Panc1 (cell line): ENCODE measurements around the gene CEP78. TPM values are rescaled to one million over a fixed set of nuclear protein-coding genes. Genes with fewer than 3 reads are reported as not detected.

Source experiments
- ATAC-seq: fragments of 200-7000 bp; cut with Tn5 transposase; 2 replicates; pipeline ENCODE4 v1.9.1; 2020; ENCODE audit warnings: mild to moderate bottlenecking, moderate library complexity
- BruUV-seq: library from RNA; stranded (reverse); fragments of 400-500 nt; replicated peaks from 2 replicates; lab custom pipeline; 2021; lab: Mats Ljungman, UMichigan
- CTCF ChIA-PET: fragments of 300-600 bp; sonication (Branson Sonifier 250); formaldehyde crosslinking; loops from one replicate; lab custom pipeline; 2022; ENCODE audit warnings: antibody characterized with exemption; lab: Charles Lee
- POLR2A ChIA-PET: fragments of 300-600 bp; sonication (Branson Sonifier 250); formaldehyde crosslinking; loops from one replicate; lab custom pipeline; 2022; ENCODE audit warnings: antibody characterized with exemption; lab: Charles Lee
- DNase-seq: peaks from one replicate; pipeline ENCODE4 v3.0.0-alpha.2; 2010; ENCODE audit warnings: low read depth, low spot score
- H3K27ac ChIP-seq: 2 replicates; pipeline ENCODE4 v1.5.1; 2011; ENCODE audit warnings: mild to moderate bottlenecking, low read length, inconsistent platforms
- H3K27me3 ChIP-seq: fragments of 200-500 bp; sonication (Bioruptor generic); 2 replicates; pipeline ENCODE4 v1.6.0; 2014; ENCODE audit warnings: low read length, inconsistent platforms; ENCODE audit not compliant: control insufficient read depth, insufficient read depth
- H3K36me3 ChIP-seq: fragments of 200-500 bp; sonication (Bioruptor generic); 2 replicates; pipeline ENCODE4 v1.5.1; 2014; ENCODE audit warnings: inconsistent platforms, mild to moderate bottlenecking, low read length, moderate library complexity; ENCODE audit not compliant: control insufficient read depth, insufficient read depth
- H3K4me1 ChIP-seq: 2 replicates; pipeline ENCODE4 v1.5.1; 2011; ENCODE audit warnings: inconsistent platforms, mild to moderate bottlenecking, low read length, moderate library complexity; ENCODE audit not compliant: control insufficient read depth, insufficient read depth
- H3K4me3 ChIP-seq, 2 experiments: 2 replicates each; pipeline ENCODE4 v1.5.1; 2011 to 2012; ENCODE audit warnings: low read depth in 2 of 2, low read length in 2 of 2, mild to moderate bottlenecking in 2 of 2, inconsistent platforms in 1 of 2, moderate library complexity in 1 of 2
- H3K9me3 ChIP-seq: fragments of 200-500 bp; sonication (Bioruptor generic); 2 replicates; pipeline ENCODE4 v1.5.1; 2014; ENCODE audit warnings: low read depth, mild to moderate bottlenecking, inconsistent platforms, low read length, moderate library complexity; ENCODE audit not compliant: control insufficient read depth, insufficient read depth
- SIN3A ChIP-seq: IDR thresholded peaks from 2 replicates; pipeline ENCODE4 v1.6.1; 2012; ENCODE audit warnings: low read depth, mild to moderate bottlenecking, low read length, moderate library complexity, borderline replicate concordance; ENCODE audit not compliant: insufficient read depth
- in situ Hi-C: cut with HindIII; loops from 2 replicates; pipeline ENCODE4 v1.10.0; 2016; ENCODE audit warnings: low sequenced_read_pairs, low pct_unique_long_range_greater_than_20kb
- intact Hi-C: fragments of 100-400 bp; cut with micrococcal nuclease; formaldehyde crosslinking; loops from one replicate; pipeline ENCODE4 v1.10.0; 2022; ENCODE audit not compliant: unreplicated experiment
- total RNA-seq: library from RNA; stranded (reverse); gene quantifications from one replicate; pipeline ENCODE4 v1.2.1, GENCODE V29; 2021; ENCODE audit not compliant: unreplicated experiment
- TF ChIP-seq, protein P1 (sequence below): fragments of 450-650 bp; IDR thresholded peaks from 2 replicates; pipeline ENCODE4 v1.5.1; 2017; ENCODE audit warnings: mild to moderate bottlenecking
- TF ChIP-seq, protein P2 (sequence below), 2 experiments: IDR thresholded peaks; 2 replicates each; pipeline ENCODE4 v1.6.1; 2011 to 2012; ENCODE audit warnings: low read depth in 2 of 2, control low read depth in 1 of 2, low read length in 1 of 2, mild to moderate bottlenecking in 1 of 2, moderate library complexity in 1 of 2; ENCODE audit not compliant: insufficient read depth in 1 of 2

Gene CEP78
- total RNA-seq, 1 experiment from 2014 or later: 25.2 TPM

DNA sequence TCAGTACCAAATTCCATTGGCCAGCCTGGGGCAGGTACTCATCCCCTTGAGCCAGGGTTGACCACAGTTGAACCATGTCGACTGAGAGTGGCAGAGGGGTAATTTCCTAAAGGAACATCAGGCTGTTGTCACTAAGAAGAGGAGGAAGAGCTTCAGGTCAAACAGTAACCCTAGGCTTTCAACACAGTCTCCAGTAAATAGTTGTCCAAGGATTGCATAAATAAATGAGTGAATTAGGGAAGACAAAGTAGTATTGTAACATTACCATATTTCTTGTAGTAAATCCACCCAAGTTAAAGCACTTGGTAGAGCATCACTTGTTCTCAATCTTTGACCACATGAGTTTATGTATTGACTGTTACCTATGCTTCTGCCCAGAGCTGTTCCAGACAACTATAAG lies 68.5 kb downstream of the CEP78 start:
- intact Hi-C loops: no loop called here
- BruUV-seq: no TSS peak
- no peak for DNase-seq
- Histone ChIP-seq H3K36me3 (peaks cover 38% of the 10 kb centered on the region), H3K4me1 (0 out of 2 replicates have a peak, but pooled peaks cover 2% of the 10 kb centered on the region), H3K27me3 (no peaks in the 10 kb centered on the region), H3K4me3 (no peak overlapping the region), H3K27ac (no peak overlapping the region), H3K9me3 (no peaks in the 10 kb centered on the region)
- ChIA-PET POLR2A (no interaction called here), CTCF (no interaction called here)
- in situ Hi-C loops: no loop called here
- ATAC-seq: no peak
- TF ChIP-seq SIN3A: no peak
- TF ChIP-seq, protein P1, sequence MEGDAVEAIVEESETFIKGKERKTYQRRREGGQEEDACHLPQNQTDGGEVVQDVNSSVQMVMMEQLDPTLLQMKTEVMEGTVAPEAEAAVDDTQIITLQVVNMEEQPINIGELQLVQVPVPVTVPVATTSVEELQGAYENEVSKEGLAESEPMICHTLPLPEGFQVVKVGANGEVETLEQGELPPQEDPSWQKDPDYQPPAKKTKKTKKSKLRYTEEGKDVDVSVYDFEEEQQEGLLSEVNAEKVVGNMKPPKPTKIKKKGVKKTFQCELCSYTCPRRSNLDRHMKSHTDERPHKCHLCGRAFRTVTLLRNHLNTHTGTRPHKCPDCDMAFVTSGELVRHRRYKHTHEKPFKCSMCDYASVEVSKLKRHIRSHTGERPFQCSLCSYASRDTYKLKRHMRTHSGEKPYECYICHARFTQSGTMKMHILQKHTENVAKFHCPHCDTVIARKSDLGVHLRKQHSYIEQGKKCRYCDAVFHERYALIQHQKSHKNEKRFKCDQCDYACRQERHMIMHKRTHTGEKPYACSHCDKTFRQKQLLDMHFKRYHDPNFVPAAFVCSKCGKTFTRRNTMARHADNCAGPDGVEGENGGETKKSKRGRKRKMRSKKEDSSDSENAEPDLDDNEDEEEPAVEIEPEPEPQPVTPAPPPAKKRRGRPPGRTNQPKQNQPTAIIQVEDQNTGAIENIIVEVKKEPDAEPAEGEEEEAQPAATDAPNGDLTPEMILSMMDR: no peak

DNA sequence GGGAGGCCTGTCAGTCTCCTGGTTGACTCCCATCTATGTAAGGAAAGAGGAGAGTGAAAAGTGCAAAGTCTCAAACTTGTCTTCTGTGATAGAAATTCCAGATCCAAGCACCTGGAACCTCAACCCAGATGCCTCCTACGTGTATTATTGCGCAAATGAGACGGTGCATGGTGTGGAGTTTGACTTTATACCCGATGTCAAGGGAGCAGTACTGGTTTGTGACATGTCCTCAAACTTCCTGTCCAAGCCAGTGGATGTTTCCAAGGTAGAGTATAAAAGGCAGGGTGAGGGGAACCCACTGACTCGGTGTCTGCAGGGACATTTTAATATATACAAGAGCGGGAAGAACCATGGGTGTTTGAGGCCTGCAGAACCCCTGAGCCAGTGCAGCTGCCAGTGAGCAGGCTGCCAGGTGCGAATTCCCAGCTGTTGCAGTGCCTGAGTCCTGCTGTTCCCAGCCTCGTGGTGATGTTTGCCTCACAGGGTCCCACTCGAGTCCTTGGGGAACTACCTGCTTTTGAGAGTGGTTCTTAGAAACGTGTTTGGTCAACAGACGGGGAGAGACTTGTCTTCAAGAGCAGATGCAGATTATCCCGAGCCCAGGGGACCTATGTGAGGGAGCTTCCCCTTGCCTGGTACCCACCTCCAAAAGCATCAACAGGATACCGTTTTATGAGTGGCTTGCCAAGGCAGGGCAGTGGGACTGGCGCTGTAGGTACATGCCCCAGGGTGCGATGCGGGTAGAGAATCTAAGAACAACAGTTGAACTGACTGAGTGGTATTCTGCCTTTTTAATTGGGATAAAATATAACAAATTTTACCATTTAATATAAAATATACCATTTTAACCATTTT lies 70.6 kb downstream of the CEP78 start:
- Histone ChIP-seq H3K9me3 (no peaks in the 10 kb centered on the region), H3K27ac (no peak overlapping the region), H3K36me3 (peaks cover 30% of the 10 kb centered on the region), H3K27me3 (no peaks in the 10 kb centered on the region), H3K4me3 (no peak overlapping the region), H3K4me1 (no peaks in the 10 kb centered on the region)
- ATAC-seq (no peak), DNase-seq (no peak)
- CTCF ChIA-PET: no interaction called here
- POLR2A ChIA-PET: no interaction called here
- TF ChIP-seq, protein P1: no peak
- no peak for TF ChIP-seq SIN3A
- TF ChIP-seq, protein P2, sequence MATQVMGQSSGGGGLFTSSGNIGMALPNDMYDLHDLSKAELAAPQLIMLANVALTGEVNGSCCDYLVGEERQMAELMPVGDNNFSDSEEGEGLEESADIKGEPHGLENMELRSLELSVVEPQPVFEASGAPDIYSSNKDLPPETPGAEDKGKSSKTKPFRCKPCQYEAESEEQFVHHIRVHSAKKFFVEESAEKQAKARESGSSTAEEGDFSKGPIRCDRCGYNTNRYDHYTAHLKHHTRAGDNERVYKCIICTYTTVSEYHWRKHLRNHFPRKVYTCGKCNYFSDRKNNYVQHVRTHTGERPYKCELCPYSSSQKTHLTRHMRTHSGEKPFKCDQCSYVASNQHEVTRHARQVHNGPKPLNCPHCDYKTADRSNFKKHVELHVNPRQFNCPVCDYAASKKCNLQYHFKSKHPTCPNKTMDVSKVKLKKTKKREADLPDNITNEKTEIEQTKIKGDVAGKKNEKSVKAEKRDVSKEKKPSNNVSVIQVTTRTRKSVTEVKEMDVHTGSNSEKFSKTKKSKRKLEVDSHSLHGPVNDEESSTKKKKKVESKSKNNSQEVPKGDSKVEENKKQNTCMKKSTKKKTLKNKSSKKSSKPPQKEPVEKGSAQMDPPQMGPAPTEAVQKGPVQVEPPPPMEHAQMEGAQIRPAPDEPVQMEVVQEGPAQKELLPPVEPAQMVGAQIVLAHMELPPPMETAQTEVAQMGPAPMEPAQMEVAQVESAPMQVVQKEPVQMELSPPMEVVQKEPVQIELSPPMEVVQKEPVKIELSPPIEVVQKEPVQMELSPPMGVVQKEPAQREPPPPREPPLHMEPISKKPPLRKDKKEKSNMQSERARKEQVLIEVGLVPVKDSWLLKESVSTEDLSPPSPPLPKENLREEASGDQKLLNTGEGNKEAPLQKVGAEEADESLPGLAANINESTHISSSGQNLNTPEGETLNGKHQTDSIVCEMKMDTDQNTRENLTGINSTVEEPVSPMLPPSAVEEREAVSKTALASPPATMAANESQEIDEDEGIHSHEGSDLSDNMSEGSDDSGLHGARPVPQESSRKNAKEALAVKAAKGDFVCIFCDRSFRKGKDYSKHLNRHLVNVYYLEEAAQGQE (IDR thresholded peaks at IDR 0.05; ENCODE audit: insufficient read depth in 1 of 2, low read depth in 2 of 2, low read length in 1 of 2): no peak
- no TSS peak for BruUV-seq
- intact Hi-C loops: no loop called here
- in situ Hi-C loops: no loop called here
